HepG2 (cell line): ENCODE measurements around the gene WNT5B. TPM values are rescaled to one million over a fixed set of nuclear protein-coding genes. Genes with fewer than 3 reads are reported as not detected.

Experiments used
- ARID5B ChIP-seq: IDR thresholded peaks from 2 replicates; pipeline ENCODE4 v1.4.0; 2020; ENCODE audit warnings: mild to moderate bottlenecking, missing genetic modification reagents
- EEA1 ChIP-seq: sonication (generic); formaldehyde crosslinking; IDR thresholded peaks from 2 replicates; pipeline ENCODE4 v1.5.1; 2020; ENCODE audit warnings: mild to moderate bottlenecking, missing genetic modification reagents, borderline replicate concordance
- ISL2 ChIP-seq: sonication (generic); formaldehyde crosslinking; IDR thresholded peaks from 2 replicates; pipeline ENCODE4 v1.5.0; 2020; ENCODE audit warnings: missing genetic modification reagents
- MAF1 ChIP-seq: sonication (generic); formaldehyde crosslinking; IDR thresholded peaks from 2 replicates; pipeline ENCODE4 v1.5.0; 2020; ENCODE audit warnings: missing genetic modification reagents, borderline replicate concordance
- MTERF4 ChIP-seq: sonication (generic); formaldehyde crosslinking; IDR thresholded peaks from 2 replicates; pipeline ENCODE4 v1.8.0; 2023; ENCODE audit warnings: mild to moderate bottlenecking, missing genetic modification reagents
- MZF1 ChIP-seq: sonication (generic); formaldehyde crosslinking; IDR thresholded peaks from 2 replicates; pipeline ENCODE4 v1.8.1; 2023; ENCODE audit warnings: mild to moderate bottlenecking, missing genetic modification reagents, borderline replicate concordance
- NFIB ChIP-seq: sonication (generic); formaldehyde crosslinking; IDR thresholded peaks from 2 replicates; pipeline ENCODE4 v1.9.0; 2021; ENCODE audit warnings: missing genetic modification reagents, mild to moderate bottlenecking, borderline replicate concordance
- NRL ChIP-seq: sonication (generic); formaldehyde crosslinking; IDR thresholded peaks from 2 replicates; pipeline ENCODE4 v1.5.0; 2020; ENCODE audit warnings: missing genetic modification reagents, mild to moderate bottlenecking, moderate library complexity, borderline replicate concordance
- POLR2A ChIP-seq, 2 experiments: IDR thresholded peaks; 2 replicates each; pipeline ENCODE4 v1.6.1; 2011; ENCODE audit warnings: low read depth in 2 of 2, low read length in 2 of 2, mild to moderate bottlenecking in 1 of 2, moderate library complexity in 1 of 2; ENCODE audit not compliant: insufficient read depth in 1 of 2
- REXO4 ChIP-seq: sonication (generic); formaldehyde crosslinking; IDR thresholded peaks from 2 replicates; pipeline ENCODE4 v1.8.0; 2022; ENCODE audit warnings: missing genetic modification reagents, mild to moderate bottlenecking, borderline replicate concordance
- RORA ChIP-seq: sonication (generic); formaldehyde crosslinking; IDR thresholded peaks from 2 replicates; pipeline ENCODE4 v1.5.0; 2020; ENCODE audit warnings: mild to moderate bottlenecking, missing genetic modification reagents, moderate library complexity
- TARDBP ChIP-seq: sonication (generic); formaldehyde crosslinking; IDR thresholded peaks from 2 replicates; pipeline ENCODE4 v1.8.0; 2022; ENCODE audit warnings: mild to moderate bottlenecking, missing genetic modification reagents
- ZFX ChIP-seq: sonication (generic); formaldehyde crosslinking; IDR thresholded peaks from 2 replicates; pipeline ENCODE4 v1.4.0; 2020; ENCODE audit warnings: mild to moderate bottlenecking, low read depth, missing genetic modification reagents, moderate library complexity
- ZKSCAN5 ChIP-seq: sonication (generic); formaldehyde crosslinking; IDR thresholded peaks from 2 replicates; pipeline ENCODE4 v1.5.1; 2020; ENCODE audit warnings: mild to moderate bottlenecking, missing genetic modification reagents
- ZMYM2 ChIP-seq: sonication (generic); formaldehyde crosslinking; IDR thresholded peaks from 2 replicates; pipeline ENCODE4 v1.8.0; 2022; ENCODE audit warnings: mild to moderate bottlenecking, missing genetic modification reagents
- ZNF30 ChIP-seq: sonication (generic); formaldehyde crosslinking; IDR thresholded peaks from 2 replicates; pipeline ENCODE4 v1.5.0; 2020; ENCODE audit warnings: mild to moderate bottlenecking, missing genetic modification reagents
- ZNF44 ChIP-seq: sonication (generic); formaldehyde crosslinking; IDR thresholded peaks from 2 replicates; pipeline ENCODE4 v1.5.1; 2020; ENCODE audit warnings: mild to moderate bottlenecking, missing genetic modification reagents
- ZNF567 ChIP-seq: sonication (generic); formaldehyde crosslinking; IDR thresholded peaks from 2 replicates; pipeline ENCODE4 v1.8.1; 2023; ENCODE audit warnings: mild to moderate bottlenecking, missing genetic modification reagents, borderline replicate concordance
- ZNF570 ChIP-seq: sonication (generic); formaldehyde crosslinking; IDR thresholded peaks from 2 replicates; pipeline ENCODE4 v1.4.0; 2020; ENCODE audit warnings: mild to moderate bottlenecking, missing genetic modification reagents, borderline replicate concordance
- ZNF704 ChIP-seq: sonication (generic); formaldehyde crosslinking; IDR thresholded peaks from 2 replicates; pipeline ENCODE4 v1.8.1; 2023; ENCODE audit warnings: mild to moderate bottlenecking, inconsistent platforms, moderate library complexity, missing genetic modification reagents, borderline replicate concordance
- polyA plus RNA-seq, 8 experiments: library from polyadenylated mRNA; depleted of rRNA in 3 of 8; stranded (reverse) in 7 of 8; unstranded in 1 of 8; fragments of >200 nt; fragmentation: Illumina TruSeq in 4 of 8; extraction: Trizol in 4 of 8; gene quantifications; 2 replicates each; pipeline versions ENCODE4 v1.2.1 to v1.2.3, GENCODE V29; 2011 to 2016; ENCODE audit warnings: low read depth in 4 of 8, missing spikeins in 1 of 8, mixed read lengths in 1 of 8; ENCODE audit not compliant: insufficient read depth in 1 of 8
- total RNA-seq, 5 experiments: library from RNA; depleted of rRNA; stranded (reverse); fragments of >200 nt; fragmentation: Illumina TruSeq; extraction: Trizol; gene quantifications; 2 replicates each; pipeline ENCODE4 v1.2.3, GENCODE V29; 2016; ENCODE audit warnings: low read depth in 1 of 5
- TF ChIP-seq, protein P1 (sequence below): sonication (generic); formaldehyde crosslinking; IDR thresholded peaks from 2 replicates; pipeline ENCODE4 v1.8.0; 2022; ENCODE audit warnings: mild to moderate bottlenecking, missing genetic modification reagents, moderate library complexity

WNT5B gene
- total and polyA plus RNA-seq, 2 of the 13 experiments (the other 11 are each of a cell fraction or from before 2014, with no cell fraction given), result 0.04 TPM; not detected in 1

- TF ChIP-seq MZF1 (CRISPR knock-in tag) (no peak), ZNF704 (no peak), REXO4 (CRISPR knock-in tag) (no peak), ZMYM2 (CRISPR knock-in tag) (no peak), RORA (CRISPR knock-in tag) (no peak), POLR2A (IDR thresholded peaks at IDR 0.05; ENCODE audit: insufficient read depth in 1 of 2, low read depth in 2 of 2, low read length in 2 of 2) (peak; percentile 64 to 92), ZFX (peak; percentile 73), NRL (CRISPR knock-in tag) (no peak), NFIB (CRISPR knock-in tag) (no peak), MAF1 (CRISPR knock-in tag) (no peak), MTERF4 (no peak), ZNF570 (CRISPR knock-in tag) (no peak), ISL2 (no peak), TARDBP (no peak), ZNF44 (CRISPR knock-in tag) (no peak), ZNF567 (CRISPR knock-in tag) (no peak), ZNF30 (CRISPR knock-in tag) (no peak), ARID5B (CRISPR knock-in tag) (peak; percentile 78), ZKSCAN5 (CRISPR knock-in tag) (no peak), EEA1 (CRISPR knock-in tag) (peak; percentile 43; the same call in 1 of the 2 replicates)
- TF ChIP-seq, protein P1, sequence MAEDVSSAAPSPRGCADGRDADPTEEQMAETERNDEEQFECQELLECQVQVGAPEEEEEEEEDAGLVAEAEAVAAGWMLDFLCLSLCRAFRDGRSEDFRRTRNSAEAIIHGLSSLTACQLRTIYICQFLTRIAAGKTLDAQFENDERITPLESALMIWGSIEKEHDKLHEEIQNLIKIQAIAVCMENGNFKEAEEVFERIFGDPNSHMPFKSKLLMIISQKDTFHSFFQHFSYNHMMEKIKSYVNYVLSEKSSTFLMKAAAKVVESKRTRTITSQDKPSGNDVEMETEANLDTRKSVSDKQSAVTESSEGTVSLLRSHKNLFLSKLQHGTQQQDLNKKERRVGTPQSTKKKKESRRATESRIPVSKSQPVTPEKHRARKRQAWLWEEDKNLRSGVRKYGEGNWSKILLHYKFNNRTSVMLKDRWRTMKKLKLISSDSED (CRISPR knock-in tag), result no peak
These were observed 32.7 kb downstream of the WNT5B start (continued) for GRCh38 chr12:1661553-1662335.
